ENCODE measurements around the gene SLC2A1. TPM values are rescaled to one million over a fixed set of nuclear protein-coding genes. Genes with fewer than 3 reads are reported as not detected.

Gene SLC2A1
- total and polyA plus RNA-seq, 2 of the 13 experiments (the other 11 are each of a cell fraction or from before 2014, with no cell fraction given), result 125 to 423 TPM

- POLR2A ChIA-PET, result interaction anchor here (1.2 to 3.9 kb wide), 3 partner anchors 11 to 19 kb away, joined by 3 to 18 read pairs (median 4); partner anchors contain the start of gene SLC2A1
- FAIRE-seq (no peak), ATAC-seq (no peak), DNase-seq (ENCODE audit: low spot score) (no peak)
- Histone ChIP-seq H2AFZ (ENCODE audit: low read length) (no peak overlapping the region), H3K27me3 (ENCODE audit: control insufficient read depth in 1 of 2, insufficient read depth in 2 of 2, low read length in 2 of 2) (no peaks in the 10 kb centered on the region), H3K36me3 (replicated peaks in 1 of 2; ENCODE audit: control insufficient read depth in 1 of 2, insufficient read depth in 2 of 2, low read length in 2 of 2) (no peaks in the 10 kb centered on the region), H3K9ac (ENCODE audit: insufficient read depth, low read depth, low read length) (no peak overlapping the region), H3K79me2 (ENCODE audit: insufficient read depth, low read length) (no peaks in the 10 kb centered on the region), H4K20me1 (ENCODE audit: insufficient read depth, low read length) (no peaks in the 10 kb centered on the region), H3K4me3 (replicated peaks in 1 of 3; ENCODE audit: insufficient read depth in 1 of 3, low read depth in 2 of 3, low read length in 3 of 3) (no peak overlapping the region), H3K4me1 (ENCODE audit: insufficient read depth, low read length) (peaks cover 34% of the 10 kb centered on the region), H3K27ac (ENCODE audit: extremely low read length, insufficient read depth, low read length) (no peak overlapping the region), H3K9me3 (ENCODE audit: low read length) (no peaks in the 10 kb centered on the region), H3K4me2 (ENCODE audit: low read depth, low read length) (no peak overlapping the region)
- intact Hi-C loops (cut with micrococcal nuclease; ENCODE audit: unreplicated experiment) (no loop called here), in situ Hi-C loops (cut with HindIII; ENCODE audit: extremely low pct_ligation_motif_present, low pct_unique_long_range_greater_than_20kb) (no loop called here)
- CTCF ChIA-PET (ENCODE audit: low intra/inter-chr PET ratio, low total read pairs), result no interaction called here
- BruUV-seq (replicated peaks), result no TSS peak
- no peak for TF ChIP-seq ZNF225 (CRISPR knock-in tag; IDR thresholded peaks at IDR 0.05)
- TF ChIP-seq SP2 (CRISPR knock-in tag; IDR thresholded peaks at IDR 0.05), result no peak
- TF ChIP-seq ZNF619 (CRISPR knock-in tag; IDR thresholded peaks at IDR 0.05), result no peak
- no peak for TF ChIP-seq ZNF737 (CRISPR knock-in tag; IDR thresholded peaks at IDR 0.05; ENCODE audit: borderline replicate concordance)
- TF ChIP-seq ZNF329 (CRISPR knock-in tag; IDR thresholded peaks at IDR 0.05; ENCODE audit: low read depth), result no peak
- no peak for TF ChIP-seq HNF1A (IDR thresholded peaks at IDR 0.05; ENCODE audit: low read depth)
- TF ChIP-seq HNF1A (CRISPR knock-in tag; IDR thresholded peaks at IDR 0.05; ENCODE audit: borderline replicate concordance), result no peak
- no peak for TF ChIP-seq ZNF75D (CRISPR knock-in tag; IDR thresholded peaks at IDR 0.05; ENCODE audit: borderline replicate concordance)
- TF ChIP-seq ZNF772 (CRISPR knock-in tag; IDR thresholded peaks at IDR 0.05), result no peak
- no peak for TF ChIP-seq PBX2 (CRISPR knock-in tag; IDR thresholded peaks at IDR 0.05)
- TF ChIP-seq ZNF547 (CRISPR knock-in tag; IDR thresholded peaks at IDR 0.05), result no peak
- TF ChIP-seq RXRA (CRISPR knock-in tag; IDR thresholded peaks at IDR 0.05), result no peak
- TF ChIP-seq SIN3B (IDR thresholded peaks at IDR 0.05; ENCODE audit: low read length), result no peak
- TF ChIP-seq FOXA1 (IDR thresholded peaks at IDR 0.05), result no peak
- TF ChIP-seq FOXA1 (CRISPR knock-in tag; IDR thresholded peaks at IDR 0.05), result no peak
- no peak for TF ChIP-seq RCOR2 (CRISPR knock-in tag; IDR thresholded peaks at IDR 0.05)
- no peak for TF ChIP-seq ZNF335 (CRISPR knock-in tag; IDR thresholded peaks at IDR 0.05)
- WGBS (ENCODE audit: low lambda C conversion rate), result 93% methylated on average over 13 of the region's 14 CpGs
Measured at GRCh38 chr1:42978317-42979035, 19.8 kb upstream of the SLC2A1 start.
